Activated naive CD4-positive, alpha-beta T cell treated with anti-CD3 and anti-CD28 coated beads, Interleukin-2, amount 50 U/mL, for 16 hours (primary cell): Measurements from ENCODE around the gene KRTAP10-3.

Experiments used
- DNase-seq: peaks from one replicate; pipeline ENCODE4 v3.0.0-alpha.2; 2020

KRTAP10-3 gene

GRCh38 chr21:44527156-44527982, 31.2 kb downstream of the KRTAP10-3 start:
- DNase-seq = no peak

GRCh38 chr21:44526096-44526997, 32.2 kb downstream of the KRTAP10-3 start:
- DNase-seq = no peak

GRCh38 chr21:44525391-44526095, 33.1 kb downstream of the KRTAP10-3 start:
- no peak for DNase-seq

- DNase-seq = no peak
These were observed 33.9 kb downstream of the KRTAP10-3 start for GRCh38 chr21:44524414-44525371.

GRCh38 chr21:44523567-44524413, 34.8 kb downstream of the KRTAP10-3 start:
- no peak for DNase-seq

- DNase-seq = no peak
These were observed 35.8 kb downstream of the KRTAP10-3 start for GRCh38 chr21:44522753-44523204.

GRCh38 chr21:44521928-44522752, 36.5 kb downstream of the KRTAP10-3 start:
- no peak for DNase-seq

- DNase-seq = no peak
These were observed 37.2 kb downstream of the KRTAP10-3 start for GRCh38 chr21:44521301-44521927.

- no peak for DNase-seq
These were observed 38.0 kb downstream of the KRTAP10-3 start for GRCh38 chr21:44520326-44521300.

GRCh38 chr21:44519346-44520325, 39.0 kb downstream of the KRTAP10-3 start:
- DNase-seq = no peak

- no peak for DNase-seq
These were observed 39.9 kb downstream of the KRTAP10-3 start for GRCh38 chr21:44518686-44519085.

GRCh38 chr21:44517175-44517899, 41.3 kb downstream of the KRTAP10-3 start:
- no peak for DNase-seq

GRCh38 chr21:44516828-44517174, 41.8 kb downstream of the KRTAP10-3 start:
- DNase-seq = no peak

- no peak for DNase-seq
These were observed 42.3 kb downstream of the KRTAP10-3 start for GRCh38 chr21:44516342-44516741.

GRCh38 chr21:44515359-44516165, 43.0 kb downstream of the KRTAP10-3 start:
- DNase-seq = no peak
